Tibial nerve (tissue), 4 donors: Measurements from ENCODE around the gene SLC25A21.

Experiments
- EP300 ChIP-seq, 2 donors: sonication (generic); formaldehyde crosslinking; IDR thresholded peaks; one replicate each; pipeline ENCODE4 v1.6.1; 2017; ENCODE audit warnings: antibody characterized with exemption in 2 of 2, mild to moderate bottlenecking in 1 of 2
- POLR2A ChIP-seq, 2 donors: fragments of 450-650 bp; IDR thresholded peaks; one replicate each; pipeline ENCODE4 v1.6.1; 2017; ENCODE audit warnings: antibody characterized with exemption in 2 of 2, mild to moderate bottlenecking in 2 of 2, moderate library complexity in 2 of 2
- TF ChIP-seq, protein P1 (sequence below), 5 experiments: fragments of 200-600 bp in 3 of 5; fragments of 450-650 bp in 2 of 5; sonication (generic) in 3 of 5; IDR thresholded peaks; one replicate each; pipeline ENCODE4 v1.5.1; 2016 to 2019; ENCODE audit warnings: antibody characterized with exemption in 5 of 5, mild to moderate bottlenecking in 3 of 5, moderate library complexity in 2 of 5

DNA sequence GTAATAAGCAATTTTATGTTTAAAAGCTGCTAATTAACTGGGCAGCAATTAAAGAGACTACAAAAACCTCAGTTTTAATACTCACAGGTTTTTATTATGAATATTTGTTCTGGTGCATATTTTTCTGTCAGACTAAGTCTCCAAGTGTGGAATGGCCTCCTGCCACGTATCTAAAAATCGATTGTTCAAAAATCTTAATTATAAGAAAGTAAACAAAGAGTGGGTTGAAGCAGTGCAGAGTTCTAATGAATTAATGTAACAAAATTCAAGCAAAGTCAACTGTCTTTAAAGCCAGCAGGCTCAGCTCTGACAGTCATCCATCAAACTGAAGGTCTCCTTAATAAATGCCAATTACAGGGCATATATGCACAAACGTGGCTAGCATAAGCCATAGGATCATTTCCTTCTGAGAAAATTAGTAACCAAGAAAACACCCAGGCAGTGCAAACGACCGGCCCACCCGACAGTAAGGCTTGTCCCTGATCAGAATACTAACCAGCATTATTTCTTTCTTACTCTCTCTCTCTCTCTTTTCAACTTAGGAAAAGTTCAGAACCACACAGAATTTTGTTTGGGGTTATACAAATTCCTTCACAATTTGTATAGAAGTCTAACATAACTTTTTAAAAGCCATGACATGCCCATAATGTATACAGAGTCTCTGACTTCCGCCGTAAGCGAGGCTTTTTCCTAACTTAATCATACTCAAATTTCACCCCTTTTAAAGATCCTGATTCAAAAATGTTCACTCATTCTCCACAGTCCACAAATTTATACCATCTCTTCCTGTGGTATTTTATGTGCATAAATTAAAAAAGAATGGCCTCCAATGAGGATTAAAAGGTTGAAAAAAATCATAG lies 83.8 kb downstream of the SLC25A21 start:
- TF ChIP-seq, protein P1, sequence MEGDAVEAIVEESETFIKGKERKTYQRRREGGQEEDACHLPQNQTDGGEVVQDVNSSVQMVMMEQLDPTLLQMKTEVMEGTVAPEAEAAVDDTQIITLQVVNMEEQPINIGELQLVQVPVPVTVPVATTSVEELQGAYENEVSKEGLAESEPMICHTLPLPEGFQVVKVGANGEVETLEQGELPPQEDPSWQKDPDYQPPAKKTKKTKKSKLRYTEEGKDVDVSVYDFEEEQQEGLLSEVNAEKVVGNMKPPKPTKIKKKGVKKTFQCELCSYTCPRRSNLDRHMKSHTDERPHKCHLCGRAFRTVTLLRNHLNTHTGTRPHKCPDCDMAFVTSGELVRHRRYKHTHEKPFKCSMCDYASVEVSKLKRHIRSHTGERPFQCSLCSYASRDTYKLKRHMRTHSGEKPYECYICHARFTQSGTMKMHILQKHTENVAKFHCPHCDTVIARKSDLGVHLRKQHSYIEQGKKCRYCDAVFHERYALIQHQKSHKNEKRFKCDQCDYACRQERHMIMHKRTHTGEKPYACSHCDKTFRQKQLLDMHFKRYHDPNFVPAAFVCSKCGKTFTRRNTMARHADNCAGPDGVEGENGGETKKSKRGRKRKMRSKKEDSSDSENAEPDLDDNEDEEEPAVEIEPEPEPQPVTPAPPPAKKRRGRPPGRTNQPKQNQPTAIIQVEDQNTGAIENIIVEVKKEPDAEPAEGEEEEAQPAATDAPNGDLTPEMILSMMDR (IDR thresholded peaks at IDR 0.05) = no peak
- TF ChIP-seq EP300 (IDR thresholded peaks at IDR 0.05) (no peak), POLR2A (IDR thresholded peaks at IDR 0.05) (no peak)
